ENCODE data around the gene TENT4B.

DNA sequence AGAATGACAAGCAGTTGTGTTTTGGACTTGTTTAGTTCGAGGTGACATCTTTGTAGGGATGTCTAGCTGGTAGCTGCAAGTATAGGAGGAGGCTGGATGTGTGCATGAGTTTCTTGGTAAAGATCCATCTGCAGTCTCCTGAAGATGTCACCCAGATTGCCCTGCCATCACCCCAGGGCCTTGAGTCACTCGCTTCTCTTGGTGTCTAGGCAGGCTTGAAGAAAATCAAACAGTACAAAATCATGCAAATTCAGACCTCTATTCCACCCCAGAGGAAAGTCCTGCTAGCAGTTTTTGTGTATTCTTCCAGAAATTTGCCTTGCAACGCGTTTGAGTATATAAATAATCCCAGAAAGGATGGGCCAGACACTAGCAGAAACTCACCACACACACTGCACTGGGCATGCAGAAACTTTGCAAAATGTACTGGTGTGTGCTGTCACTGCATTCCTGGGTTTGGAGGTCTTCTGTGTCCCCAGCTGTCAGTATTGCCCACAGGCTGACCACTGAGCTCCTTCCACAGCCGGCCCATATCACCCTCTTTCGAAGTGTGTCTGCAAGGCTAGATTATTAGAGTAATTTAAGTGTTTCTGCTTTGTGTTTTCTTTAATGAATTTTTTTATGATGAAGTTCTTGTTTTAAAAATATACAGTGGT is 51.5 kb downstream of the TENT4B start:
- TF ChIP-seq, protein P1, sequence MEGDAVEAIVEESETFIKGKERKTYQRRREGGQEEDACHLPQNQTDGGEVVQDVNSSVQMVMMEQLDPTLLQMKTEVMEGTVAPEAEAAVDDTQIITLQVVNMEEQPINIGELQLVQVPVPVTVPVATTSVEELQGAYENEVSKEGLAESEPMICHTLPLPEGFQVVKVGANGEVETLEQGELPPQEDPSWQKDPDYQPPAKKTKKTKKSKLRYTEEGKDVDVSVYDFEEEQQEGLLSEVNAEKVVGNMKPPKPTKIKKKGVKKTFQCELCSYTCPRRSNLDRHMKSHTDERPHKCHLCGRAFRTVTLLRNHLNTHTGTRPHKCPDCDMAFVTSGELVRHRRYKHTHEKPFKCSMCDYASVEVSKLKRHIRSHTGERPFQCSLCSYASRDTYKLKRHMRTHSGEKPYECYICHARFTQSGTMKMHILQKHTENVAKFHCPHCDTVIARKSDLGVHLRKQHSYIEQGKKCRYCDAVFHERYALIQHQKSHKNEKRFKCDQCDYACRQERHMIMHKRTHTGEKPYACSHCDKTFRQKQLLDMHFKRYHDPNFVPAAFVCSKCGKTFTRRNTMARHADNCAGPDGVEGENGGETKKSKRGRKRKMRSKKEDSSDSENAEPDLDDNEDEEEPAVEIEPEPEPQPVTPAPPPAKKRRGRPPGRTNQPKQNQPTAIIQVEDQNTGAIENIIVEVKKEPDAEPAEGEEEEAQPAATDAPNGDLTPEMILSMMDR (IDR thresholded peaks at IDR 0.05) = no peak
- TF ChIP-seq EP300 (IDR thresholded peaks at IDR 0.05) = no peak

All from upper lobe of left lung (tissue), 4 donors.